Retinal pigment epithelial cell (primary cell): ENCODE measurements around the gene CDR2L.

ENCODE experiments used
- DNase-seq: peaks from one replicate; pipeline ENCODE4 v3.0.0-alpha.2; 2010; ENCODE audit warnings: low read depth
- H3K4me3 ChIP-seq: 2 replicates; pipeline ENCODE4 v1.5.1; 2011; ENCODE audit warnings: mild to moderate bottlenecking, low read length, control low read depth, moderate library complexity
- CTCF ChIP-seq: conservative IDR thresholded peaks from 2 replicates; pipeline ENCODE4 v1.5.1; 2011; ENCODE audit warnings: low read depth, low read length, control low read depth, inconsistent platforms

CDR2L gene

GRCh38 chr17:74995847-74996246 lies 8.4 kb downstream of the CDR2L start:
- DNase-seq: no peak
- no peak overlapping the region for H3K4me3 ChIP-seq
- TF ChIP-seq CTCF: no peak

GRCh38 chr17:74998783-74999182 lies 11.4 kb downstream of the CDR2L start:
- no peak for DNase-seq
- H3K4me3 ChIP-seq: no peak overlapping the region
- no peak for TF ChIP-seq CTCF

- DNase-seq: no peak
- TF ChIP-seq CTCF: no peak
- H3K4me3 ChIP-seq: no peak overlapping the region
These were observed 12.1 kb downstream of the CDR2L start for GRCh38 chr17:74999523-74999922.

GRCh38 chr17:75001915-75002843 lies 14.7 kb downstream of the CDR2L start:
- TF ChIP-seq CTCF: no peak
- no peak overlapping the region for H3K4me3 ChIP-seq
- no peak for DNase-seq

- no peak for DNase-seq
- TF ChIP-seq CTCF: no peak
These were observed 15.9 kb downstream of the CDR2L start for GRCh38 chr17:75003070-75003956.

GRCh38 chr17:75003957-75004355 lies 16.5 kb downstream of the CDR2L start:
- H3K4me3 ChIP-seq: no peak overlapping the region
- DNase-seq: no peak
- no peak for TF ChIP-seq CTCF

More at GRCh38 chr17:75003070-75003956, 15.9 kb downstream of the CDR2L start:
- no peak overlapping the region for H3K4me3 ChIP-seq
